HG03432 (cell line): ENCODE data around the gene CD86.
"Not testable (repeated sequence)": the region's sequence is repeated elsewhere in the genome, so short reads cannot be mapped to it uniquely, and the experiment has no call there.

ENCODE experiments used
- ATAC-seq: cut with Tn5 transposase; IDR thresholded peaks from one replicate; pipeline ENCODE4 v1.9.1; 2021; ENCODE audit warnings: mild to moderate bottlenecking, moderate library complexity; ENCODE audit not compliant: unreplicated experiment

The CD86 gene

GRCh38 chr3:122148941-122149627, 93.9 kb downstream of the CD86 start:
- no peak for ATAC-seq

GRCh38 chr3:122151480-122151879, 96.3 kb downstream of the CD86 start:
- ATAC-seq: no peak

- ATAC-seq: not testable (repeated sequence)
Observed at GRCh38 chr3:122164983-122165382, 109.8 kb downstream of the CD86 start.

- ATAC-seq: no peak
Observed at GRCh38 chr3:122167630-122168029, 112.5 kb downstream of the CD86 start.

- no peak for ATAC-seq
Observed at GRCh38 chr3:122168044-122168443, 112.9 kb downstream of the CD86 start.

- ATAC-seq: no peak
Observed at GRCh38 chr3:122169911-122170310, 114.7 kb downstream of the CD86 start.
